ENCODE results near the gene SOS1.
"Not testable (repeated sequence)": the region's sequence is repeated elsewhere in the genome, so short reads cannot be mapped to it uniquely, and the experiment has no call there.

Gene SOS1

GRCh38 chr2:39138837-39139211, 18.0 kb upstream of the SOS1 start:
- no peak for DNase-seq (ENCODE audit: low spot score)

- DNase-seq (ENCODE audit: low spot score) = not testable (repeated sequence)
Observed at GRCh38 chr2:39138187-39138836, 17.5 kb upstream of the SOS1 start.

GRCh38 chr2:39136799-39137198, 15.9 kb upstream of the SOS1 start:
- DNase-seq (ENCODE audit: low spot score) = no peak

- no peak for DNase-seq (ENCODE audit: low spot score)
Observed at GRCh38 chr2:39135690-39136259, 14.9 kb upstream of the SOS1 start.

- DNase-seq (ENCODE audit: low spot score) = no peak
Observed at GRCh38 chr2:39133215-39133851, 12.5 kb upstream of the SOS1 start.

GRCh38 chr2:39128919-39129391, 8.1 kb upstream of the SOS1 start:
- no peak for DNase-seq (ENCODE audit: low spot score)

- peak; percentile 44 for DNase-seq (ENCODE audit: low spot score)
Observed at GRCh38 chr2:39127973-39128372, 7.1 kb upstream of the SOS1 start.

GRCh38 chr2:39124746-39125057, 3.9 kb upstream of the SOS1 start:
- DNase-seq (ENCODE audit: low spot score) = no peak

GRCh38 chr2:39124000-39124745, 3.3 kb upstream of the SOS1 start:
- DNase-seq (ENCODE audit: low spot score) = peak; percentile 96

GRCh38 chr2:39123436-39123999, 2.7 kb upstream of the SOS1 start:
- DNase-seq (ENCODE audit: low spot score) = no peak

GRCh38 chr2:39121523-39122063, 742 bp upstream of the SOS1 start:
- DNase-seq (ENCODE audit: low spot score) = no peak

- no peak for DNase-seq (ENCODE audit: low spot score)
Observed at GRCh38 chr2:39120521-39120770, 405 bp downstream of the SOS1 start.

GRCh38 chr2:39119732-39120520, 925 bp downstream of the SOS1 start:
- DNase-seq (ENCODE audit: low spot score) = peak; percentile 87

GRCh38 chr2:39118786-39119499, 1.9 kb downstream of the SOS1 start:
- peak; percentile 16 for DNase-seq (ENCODE audit: low spot score)

- DNase-seq (ENCODE audit: low spot score) = no peak
Observed at GRCh38 chr2:39115556-39115955, 5.3 kb downstream of the SOS1 start.

- peak; percentile 20 for DNase-seq (ENCODE audit: low spot score)
Observed at GRCh38 chr2:39114771-39115170, 6.1 kb downstream of the SOS1 start.

GRCh38 chr2:39109537-39109936, 11.3 kb downstream of the SOS1 start:
- no peak for DNase-seq (ENCODE audit: low spot score)

- DNase-seq (ENCODE audit: low spot score) = no peak
Observed at GRCh38 chr2:39108377-39108776, 12.5 kb downstream of the SOS1 start.

GRCh38 chr2:39107724-39108273, 13.1 kb downstream of the SOS1 start:
- no peak for DNase-seq (ENCODE audit: low spot score)

- peak; percentile 37 for DNase-seq (ENCODE audit: low spot score)
Observed at GRCh38 chr2:39107156-39107555, 13.7 kb downstream of the SOS1 start.

Measured in GM03348 (cell line).